ENCODE measurements around the gene DOCK9.

DOCK9 gene

DNA sequence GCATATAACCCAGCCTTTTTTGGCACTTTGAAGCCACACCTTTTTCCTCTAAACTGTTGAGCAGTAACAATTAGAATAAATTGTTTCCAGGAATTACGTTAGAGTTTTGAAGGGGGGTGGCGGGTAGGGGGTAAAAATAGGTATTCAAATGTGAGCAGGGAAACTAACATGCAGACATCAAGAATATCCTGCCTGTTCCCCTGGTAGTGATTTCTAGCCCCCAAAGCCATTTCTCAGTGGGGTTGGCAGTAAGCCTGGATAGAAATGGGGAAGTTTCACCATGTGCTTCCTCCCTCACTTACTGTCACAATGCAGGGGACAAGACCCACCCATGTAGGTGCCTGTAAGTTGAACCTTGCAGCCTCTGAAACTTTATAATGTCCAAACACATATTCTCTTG lies 3.8 kb downstream of the DOCK9 start:
- DNase-seq: no peak

GRCh38 chr13:98972627-98973026 lies 5.2 kb downstream of the DOCK9 start:
- no peak for DNase-seq

GRCh38 chr13:98972059-98972458 lies 5.8 kb downstream of the DOCK9 start:
- DNase-seq: no peak

- no peak for DNase-seq
Observed at GRCh38 chr13:98970330-98970729, 7.5 kb downstream of the DOCK9 start.

DNA sequence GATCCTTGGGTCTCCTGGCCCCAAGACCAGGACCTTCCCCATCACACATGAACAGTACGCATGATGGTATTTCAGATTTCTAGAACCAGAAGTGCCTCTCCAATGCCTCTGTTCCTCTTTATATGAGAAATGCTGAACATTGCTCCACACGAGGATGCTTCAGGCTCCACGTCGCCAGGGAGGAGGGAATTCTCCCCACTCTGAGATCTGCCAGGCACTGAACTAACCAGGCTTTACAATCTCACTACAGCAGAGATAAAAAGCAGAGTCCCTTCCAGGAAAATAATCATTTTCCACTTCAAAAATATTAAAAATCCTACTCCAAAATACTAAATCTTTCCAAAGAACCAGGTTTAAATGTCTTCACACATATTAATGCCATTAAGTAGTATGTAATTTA lies 10.4 kb downstream of the DOCK9 start:
- DNase-seq: no peak

- DNase-seq: no peak
Observed at GRCh38 chr13:98966019-98966418, 11.8 kb downstream of the DOCK9 start.

DNA sequence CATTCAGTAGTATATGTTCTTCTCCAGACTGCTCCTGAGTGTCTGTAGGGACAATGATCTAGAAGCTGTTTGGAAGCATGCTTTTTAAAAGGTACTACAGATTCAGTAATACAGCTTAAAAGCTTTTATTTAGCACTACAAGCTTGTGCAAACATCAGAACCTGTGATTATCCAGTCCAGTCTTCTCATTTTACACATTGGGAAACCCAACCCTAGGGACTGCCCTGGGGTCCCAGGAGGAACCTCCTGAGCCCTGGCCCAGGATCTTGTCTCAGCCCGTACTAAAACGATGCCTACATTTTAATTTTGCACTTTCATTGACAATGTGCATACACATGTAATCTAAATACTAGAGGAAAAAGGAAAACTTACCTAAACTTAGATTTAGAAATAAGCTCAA lies 12.5 kb downstream of the DOCK9 start:
- DNase-seq: no peak

DNA sequence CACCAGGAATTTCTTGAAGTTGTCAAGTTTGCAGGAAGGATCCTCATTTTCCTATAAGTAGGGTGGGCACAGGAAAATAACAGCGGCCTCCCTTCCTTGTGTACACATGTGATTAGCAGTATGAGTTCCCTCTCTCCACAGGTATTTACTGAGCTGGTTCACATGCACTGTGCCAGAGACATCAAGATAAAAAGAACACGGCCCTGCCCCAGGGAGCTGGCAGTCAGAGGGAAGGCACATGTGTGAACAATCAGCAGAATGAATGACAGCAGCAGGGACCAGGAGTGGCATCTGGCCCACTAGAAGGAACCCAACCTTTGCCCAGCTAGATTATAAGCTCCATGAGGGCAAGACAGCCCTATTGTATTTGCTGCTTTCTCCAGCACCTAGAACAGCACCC lies 13.9 kb downstream of the DOCK9 start:
- DNase-seq: no peak

DNA sequence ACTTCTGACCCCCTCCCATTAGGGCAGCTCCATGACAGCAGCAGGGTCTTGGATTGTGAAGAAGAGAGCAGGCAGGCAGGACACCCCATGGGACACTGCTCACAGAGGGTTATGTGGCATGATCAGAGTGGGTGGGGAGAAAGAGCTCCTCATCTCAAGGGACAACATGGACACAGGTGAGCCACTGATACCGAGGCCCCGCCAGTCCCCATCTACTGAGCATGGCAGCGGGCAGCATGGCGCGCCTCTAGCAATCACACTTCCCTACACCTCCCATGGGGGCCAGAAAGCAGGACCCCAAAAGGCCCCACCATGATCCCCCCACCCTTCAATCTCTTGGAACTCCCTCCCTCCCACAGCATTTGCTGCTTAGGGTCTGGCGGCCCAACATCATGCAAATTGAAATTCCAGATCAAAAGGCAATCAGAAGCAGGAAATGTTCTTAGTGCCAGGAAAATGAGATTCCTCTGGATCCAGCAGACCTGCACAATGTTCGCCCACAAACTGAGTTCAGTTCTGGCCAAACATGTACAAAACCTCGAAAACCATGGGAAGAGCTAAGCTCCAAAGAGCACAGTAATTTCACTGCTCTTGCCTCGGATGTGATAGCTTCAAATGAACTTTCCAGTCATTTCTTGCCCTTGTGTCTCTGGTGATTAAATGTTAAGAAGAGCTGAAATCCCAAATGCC lies 14.8 kb downstream of the DOCK9 start:
- no peak for DNase-seq

DNA sequence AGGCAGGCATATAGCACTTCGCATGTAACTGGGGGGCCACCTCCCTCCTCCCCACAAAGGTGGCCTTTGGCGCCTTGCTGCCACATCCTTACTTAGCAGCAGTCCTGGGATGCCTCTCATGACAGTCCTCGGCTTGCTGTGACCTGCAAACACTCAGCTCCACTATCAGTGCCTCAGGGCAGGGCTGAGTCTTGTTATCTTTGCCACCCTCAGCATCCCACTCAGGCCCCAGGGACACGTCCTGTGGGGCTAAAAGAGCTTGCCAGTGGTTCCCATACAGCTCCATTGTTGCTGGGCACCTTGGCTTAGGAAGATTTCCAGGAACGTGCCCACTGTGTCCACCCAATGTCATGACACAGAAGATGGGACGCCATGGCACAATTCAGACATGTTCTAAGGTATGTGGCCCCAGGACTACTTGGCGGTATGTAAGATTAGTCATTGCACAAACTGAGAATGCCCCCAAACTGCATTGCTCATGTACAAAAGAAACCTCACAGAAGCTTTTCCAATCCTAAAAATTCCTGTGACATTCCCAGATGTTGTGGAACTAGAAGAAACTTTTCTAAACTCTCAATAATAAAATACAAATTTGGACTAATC lies 16.3 kb downstream of the DOCK9 start:
- no peak for DNase-seq

- DNase-seq: no peak
Observed at GRCh38 chr13:98960606-98961502, 17.0 kb downstream of the DOCK9 start.

DNA sequence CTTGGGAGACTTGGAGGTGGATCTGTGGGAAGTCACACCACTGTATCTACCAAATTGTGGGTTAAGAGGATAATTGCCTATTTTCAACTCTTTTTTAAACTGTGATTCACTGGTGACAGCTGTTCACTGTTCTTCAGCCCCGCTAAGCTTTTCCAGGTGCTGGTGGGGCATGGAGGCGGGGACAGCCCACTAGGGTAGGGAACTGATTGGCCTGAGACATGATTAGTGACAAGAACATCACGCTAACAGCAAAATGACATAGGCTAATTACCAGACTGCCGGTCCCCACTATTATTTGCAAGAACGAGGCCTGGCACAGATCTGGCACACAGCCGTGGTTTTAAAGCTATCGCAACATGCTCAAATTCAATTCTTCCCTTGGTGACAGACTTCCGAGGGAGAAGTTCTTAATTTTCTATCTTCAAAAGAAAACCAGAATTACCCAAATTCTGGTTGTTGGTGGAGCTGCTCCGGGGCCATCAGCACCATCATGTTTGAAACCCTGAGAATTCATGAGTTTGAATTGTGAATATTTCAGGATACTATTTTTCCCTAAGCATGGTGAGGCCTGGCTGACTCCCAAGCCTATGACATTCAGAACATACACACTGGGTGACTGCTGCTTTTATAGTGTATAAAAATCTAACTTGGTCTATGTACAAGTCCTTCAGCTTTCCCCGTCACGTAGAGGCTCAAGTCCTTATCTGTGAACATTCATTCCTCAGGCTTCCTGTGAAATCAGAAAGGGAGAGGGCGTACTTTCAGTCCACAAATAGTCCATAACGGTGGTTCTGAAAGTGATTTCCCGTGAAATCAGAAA lies 17.9 kb downstream of the DOCK9 start:
- DNase-seq: no peak

DNA sequence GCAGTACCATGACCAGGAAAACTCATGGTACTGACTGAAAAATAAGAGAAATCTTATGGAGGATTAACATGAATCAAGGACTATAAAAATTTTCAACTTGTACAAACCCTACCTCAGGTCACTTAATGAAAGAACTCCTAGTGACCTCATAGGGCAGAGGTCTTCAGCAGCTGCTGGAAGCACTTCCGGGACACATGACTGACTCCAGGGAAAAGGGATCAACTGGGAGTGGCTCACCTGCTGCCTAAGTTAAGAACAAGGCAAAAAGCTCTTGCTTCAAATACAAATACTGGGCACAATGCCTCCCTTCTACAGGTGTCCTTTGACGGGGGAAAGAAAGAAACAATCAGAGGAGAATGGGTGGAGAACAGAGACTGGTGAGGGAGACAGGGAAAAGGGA lies 18.6 kb downstream of the DOCK9 start:
- DNase-seq: no peak

GRCh38 chr13:98958443-98958794 lies 19.4 kb downstream of the DOCK9 start:
- no peak for DNase-seq

DNA sequence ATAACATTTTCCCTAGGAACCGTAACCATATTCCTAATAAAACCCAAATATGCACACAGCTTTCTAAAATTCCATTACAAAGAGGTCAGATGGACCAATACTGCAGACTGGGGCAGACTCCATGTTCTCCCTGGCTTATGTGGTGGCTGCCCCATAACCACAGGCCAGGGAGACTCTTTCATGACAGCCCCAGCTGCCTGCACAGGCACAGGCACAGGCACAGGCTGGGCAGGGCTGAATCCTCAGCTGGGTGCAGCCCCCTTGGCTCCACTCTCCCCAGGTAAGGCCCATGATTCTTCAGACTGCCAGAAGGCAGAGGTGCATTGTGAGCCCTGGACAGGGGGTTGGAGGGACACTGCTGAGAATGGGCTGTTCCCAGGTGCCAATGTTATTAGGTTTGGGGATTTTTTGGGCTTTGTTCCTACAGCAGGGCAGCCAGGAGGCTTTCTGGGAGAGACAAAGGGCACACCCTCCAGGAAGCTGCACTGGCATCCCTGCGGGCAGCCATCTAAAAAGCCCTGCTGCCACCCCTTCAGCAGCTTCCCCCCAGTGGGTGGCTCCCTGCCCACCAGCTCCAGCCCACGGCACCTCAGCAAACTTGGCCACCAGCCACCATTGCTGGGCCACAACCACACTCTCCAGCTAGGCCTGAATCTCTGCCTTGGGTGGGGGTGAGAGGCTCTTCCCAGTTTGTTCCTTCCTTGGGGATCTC lies 20.0 kb downstream of the DOCK9 start:
- DNase-seq: no peak

- DNase-seq: no peak
Observed at GRCh38 chr13:98955336-98955735, 22.5 kb downstream of the DOCK9 start.

DNA sequence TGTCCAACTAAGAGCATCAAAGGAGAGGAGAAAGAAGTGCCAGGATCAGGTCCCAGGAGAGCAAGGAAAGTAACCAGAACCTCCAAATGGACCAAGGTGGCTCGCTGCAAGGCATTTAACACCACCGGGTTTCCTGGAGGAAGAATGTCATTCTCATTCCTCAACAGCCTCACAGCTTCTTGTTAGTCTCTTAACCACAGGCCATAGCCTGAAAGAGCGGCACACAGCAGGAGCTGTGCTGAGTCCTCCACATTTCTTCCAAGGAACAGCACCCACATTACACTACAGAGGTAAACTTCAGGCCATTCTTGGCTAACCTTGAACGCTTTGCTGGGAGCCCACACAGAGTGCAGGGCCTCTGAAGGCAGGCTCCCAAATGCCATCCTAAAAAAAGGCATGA lies 23.6 kb downstream of the DOCK9 start:
- no peak for DNase-seq

DNA sequence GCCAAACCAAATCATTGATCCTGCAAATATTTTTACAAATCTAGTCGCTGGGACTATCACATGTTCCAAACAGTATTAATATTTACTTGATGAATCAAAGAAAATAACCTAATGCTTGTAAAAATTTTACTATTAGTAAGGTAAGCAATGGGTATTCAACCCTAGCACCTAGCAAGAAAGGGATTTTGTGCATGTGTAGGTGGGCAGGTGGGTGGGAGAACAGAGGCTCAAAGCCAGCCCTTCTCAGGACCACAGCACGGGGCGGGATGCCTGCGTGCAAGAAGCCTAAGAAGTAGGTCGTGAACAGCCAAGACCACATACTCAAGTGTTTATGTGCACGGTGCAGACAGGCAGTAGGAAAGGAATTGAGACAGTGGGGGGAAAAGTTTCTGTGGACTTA lies 26.6 kb downstream of the DOCK9 start:
- DNase-seq: no peak

- DNase-seq: no peak
Observed at GRCh38 chr13:98950705-98951104, 27.2 kb downstream of the DOCK9 start.

DNA sequence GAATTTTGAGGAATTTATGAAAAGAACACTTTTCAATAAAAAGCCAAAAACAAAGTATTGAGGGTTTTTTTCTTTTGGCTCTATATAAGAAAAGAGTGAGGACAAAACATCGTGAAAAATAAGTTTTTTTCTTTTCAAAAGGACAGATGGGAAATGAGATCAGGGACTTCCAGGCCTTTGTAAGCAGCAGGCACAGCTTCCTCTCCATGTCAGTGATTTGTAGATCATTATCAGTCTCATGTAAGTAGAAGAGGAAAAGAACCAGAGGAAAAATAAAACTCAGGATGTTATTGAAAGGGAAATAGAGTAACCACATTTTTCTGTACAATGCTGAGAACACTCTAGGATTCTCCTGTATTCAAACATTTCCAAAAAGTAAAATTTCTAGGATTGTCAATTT lies 29.9 kb downstream of the DOCK9 start:
- no peak for DNase-seq

- DNase-seq: no peak
Observed at GRCh38 chr13:98945863-98946605, 31.8 kb downstream of the DOCK9 start.

DNA sequence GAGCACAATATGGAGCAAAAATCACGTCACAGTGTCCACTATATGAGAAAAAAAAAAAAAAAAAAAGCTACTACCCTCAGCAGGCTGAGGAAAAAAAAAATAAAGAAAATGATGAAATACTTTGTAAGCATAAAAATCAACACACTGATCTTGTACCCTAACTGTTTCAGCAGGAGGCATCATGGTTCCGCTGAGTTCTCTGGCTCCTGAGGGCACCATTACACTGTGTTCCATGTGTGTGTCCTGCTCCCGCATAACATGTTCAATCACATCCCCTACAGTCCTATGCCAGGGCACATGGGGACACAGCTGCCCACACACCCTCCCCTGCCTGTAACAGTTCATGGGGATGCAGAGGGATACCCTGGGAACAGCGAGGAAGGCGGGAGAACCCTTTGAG lies 33.5 kb downstream of the DOCK9 start:
- DNase-seq: no peak
